Measurements from ENCODE around the gene RBM12. TPM values are rescaled to one million over a fixed set of nuclear protein-coding genes. Genes with fewer than 3 reads are reported as not detected.

Gene RBM12
- polyA plus RNA-seq, 1 donor (not counting 4 experiments of a cell fraction or from before 2014, with no cell fraction given): 98.9 TPM

GRCh38 chr20:35697696-35698297 lies 33.1 kb upstream of the RBM12 start:
- dilution Hi-C loops (cut with MboI; ENCODE audit: extremely low pct_ligation_motif_present, low sequenced_read_pairs): no loop called here
- Histone ChIP-seq H4K20me1 (ENCODE audit: control insufficient read depth, extremely low read depth, insufficient read depth, low read length) (no peaks in the 10 kb centered on the region), H3K79me2 (ENCODE audit: control insufficient read depth, insufficient read depth, low read length) (peaks cover 33% of the 10 kb centered on the region), H3K9me3 (ENCODE audit: control insufficient read depth, low read depth, low read length) (no peaks in the 10 kb centered on the region), H3K4me2 (ENCODE audit: control insufficient read depth, extremely low read depth, insufficient read depth, low read depth, low read length) (peak overlapping the region; percentile 100), H3K4me1 (ENCODE audit: control insufficient read depth, extremely low read depth, insufficient read depth, low read length) (peaks cover 17% of the 10 kb centered on the region), H3K4me3 (ENCODE audit: control insufficient read depth in 2 of 3, extremely low read depth in 1 of 3, insufficient read depth in 2 of 3, low read depth in 1 of 3, low read length in 3 of 3) (peak overlapping the region; percentile 78 to 90 (median 84)), H2AFZ (ENCODE audit: control insufficient read depth, low read length) (peak overlapping the region; percentile 84), H3K9me1 (ENCODE audit: control insufficient read depth, extremely low read depth, insufficient read depth, low read length) (no peaks in the 10 kb centered on the region), H3K27ac (ENCODE audit: control insufficient read depth, insufficient read depth, low read length) (no peak overlapping the region), H3K27me3 (ENCODE audit: control insufficient read depth, extremely low read depth, insufficient read depth, low read length) (no peaks in the 10 kb centered on the region), H3K9ac (ENCODE audit: control insufficient read depth, extremely low read depth, insufficient read depth, low read length) (peak overlapping the region; percentile 98), H3K36me3 (ENCODE audit: control insufficient read depth in 2 of 2, extremely low read depth in 1 of 2, insufficient read depth in 2 of 2, low read length in 2 of 2) (peaks cover 13 to 14% of the 10 kb centered on the region in 2 experiments)
- DNase-seq (ENCODE audit: low read depth, low spot score): no peak
- no peak for FAIRE-seq
- TF ChIP-seq EZH2 (IDR thresholded peaks at IDR 0.05; ENCODE audit: low read length) (no peak), CTCF (optimal IDR thresholded peaks at IDR 0.05 in 1 of 3, IDR thresholded peaks at IDR 0.05 in 1 of 3, conservative IDR thresholded peaks at IDR 0.05 in 1 of 3; ENCODE audit: extremely low read depth in 1 of 3, insufficient read depth in 2 of 3, low read length in 3 of 3) (no peak)

- Histone ChIP-seq H3K79me2 (ENCODE audit: control insufficient read depth, insufficient read depth, low read length) (peaks cover 31% of the 10 kb centered on the region), H3K27me3 (ENCODE audit: control insufficient read depth, extremely low read depth, insufficient read depth, low read length) (no peaks in the 10 kb centered on the region), H3K4me2 (ENCODE audit: control insufficient read depth, extremely low read depth, insufficient read depth, low read depth, low read length) (no peak overlapping the region), H3K4me1 (ENCODE audit: control insufficient read depth, extremely low read depth, insufficient read depth, low read length) (peaks cover 17% of the 10 kb centered on the region), H3K9me3 (ENCODE audit: control insufficient read depth, low read depth, low read length) (no peaks in the 10 kb centered on the region), H4K20me1 (ENCODE audit: control insufficient read depth, extremely low read depth, insufficient read depth, low read length) (no peaks in the 10 kb centered on the region), H2AFZ (ENCODE audit: control insufficient read depth, low read length) (no peak overlapping the region), H3K27ac (ENCODE audit: control insufficient read depth, insufficient read depth, low read length) (no peak overlapping the region), H3K4me3 (ENCODE audit: control insufficient read depth in 2 of 3, extremely low read depth in 1 of 3, insufficient read depth in 2 of 3, low read depth in 1 of 3, low read length in 3 of 3) (no peak overlapping the region), H3K36me3 (ENCODE audit: control insufficient read depth in 2 of 2, extremely low read depth in 1 of 2, insufficient read depth in 2 of 2, low read length in 2 of 2) (peaks cover 10% of the 10 kb centered on the region in 2 experiments), H3K9ac (ENCODE audit: control insufficient read depth, extremely low read depth, insufficient read depth, low read length) (no peak overlapping the region), H3K9me1 (ENCODE audit: control insufficient read depth, extremely low read depth, insufficient read depth, low read length) (no peaks in the 10 kb centered on the region)
- dilution Hi-C loops (cut with MboI; ENCODE audit: extremely low pct_ligation_motif_present, low sequenced_read_pairs): no loop called here
- no peak for TF ChIP-seq EZH2 (IDR thresholded peaks at IDR 0.05; ENCODE audit: low read length)
- DNase-seq (ENCODE audit: low read depth, low spot score): no peak
- FAIRE-seq: no peak
Observed at GRCh38 chr20:35695978-35696377, 31.3 kb upstream of the RBM12 start.

Measured in keratinocyte (primary cell).